ENCODE results near the gene ZNF277.
A peak's percentile ranks its signal among the peaks of the same experiment; 100 is the strongest.
"Not testable (repeated sequence)": the region's sequence is repeated elsewhere in the genome, so short reads cannot be mapped to it uniquely, and the experiment has no call there.

Gene ZNF277

DNA sequence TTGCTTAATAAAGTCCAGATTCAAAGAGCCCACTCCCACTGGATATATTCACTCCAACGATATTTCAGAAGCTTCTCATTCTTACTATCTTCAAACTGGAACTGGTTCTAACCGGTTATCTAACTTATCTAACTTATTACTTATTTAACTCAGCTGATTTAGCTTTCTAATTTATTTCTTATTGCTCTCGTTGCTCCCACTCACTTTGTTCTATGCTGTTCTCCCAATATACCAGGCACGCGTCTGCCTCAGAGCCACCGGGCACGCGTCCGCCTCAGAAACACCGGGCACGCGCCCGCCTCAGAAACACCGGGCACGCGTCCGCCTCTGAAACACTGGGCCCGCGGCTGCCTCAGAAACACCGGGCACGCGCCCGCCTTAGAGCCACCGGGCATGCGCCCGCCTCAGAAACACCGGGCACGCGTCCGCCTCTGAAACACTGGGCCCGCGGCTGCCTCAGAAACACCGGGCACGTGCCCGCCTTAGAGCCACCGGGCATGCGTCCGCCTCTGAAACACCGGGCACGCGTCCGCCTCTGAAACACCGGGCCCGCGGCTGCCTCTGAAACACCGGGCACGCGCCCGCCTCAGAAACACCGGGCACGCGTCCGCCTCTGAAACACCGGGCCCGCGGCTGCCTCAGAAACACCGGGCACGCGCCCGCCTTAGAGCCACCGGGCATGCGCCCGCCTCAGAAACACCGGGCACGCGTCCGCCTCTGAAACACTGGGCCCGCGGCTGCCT, 184.8 kb downstream of the ZNF277 start:
- H3K27ac ChIP-seq (ENCODE audit: extremely low read depth, low read depth, low read length): peak overlapping the region; percentile 61; the same call in 1 of the 2 replicates
- H3K36me3 ChIP-seq (ENCODE audit: control insufficient read depth in 2 of 2, insufficient read depth in 1 of 2, low read length in 2 of 2); H3K9me3 ChIP-seq (ENCODE audit: control insufficient read depth, insufficient read depth, low read depth, low read length); H3K4me1 ChIP-seq (ENCODE audit: control insufficient read depth, insufficient read depth, low read length); POLR2A ChIA-PET: not testable (repeated sequence)
- CTCF ChIA-PET: interaction anchor here (0.6 kb wide), 2 partner anchors 185 to 1083 kb away, joined by 3 to 5 read pairs; partner anchors contain the start of gene DOCK4
- peak overlapping the region; percentile 19 for H3K4me3 ChIP-seq (ENCODE audit: low read depth, low read length)
- TF ChIP-seq ZNF664 (tag by site-specific recombination; IDR thresholded peaks at IDR 0.05): peak; percentile 74

GRCh38 chr7:112391841-112392286, 185.4 kb downstream of the ZNF277 start:
- CTCF ChIA-PET: interaction anchor here (0.6 kb wide), 1 partner anchor 104 kb away, joined by 3 read pairs; no protein-coding TSS in a partner anchor
- not testable (repeated sequence) for H3K4me1 ChIP-seq (ENCODE audit: control insufficient read depth, insufficient read depth, low read length); H3K36me3 ChIP-seq (ENCODE audit: control insufficient read depth in 2 of 2, insufficient read depth in 1 of 2, low read length in 2 of 2); H3K9me3 ChIP-seq (ENCODE audit: control insufficient read depth, insufficient read depth, low read depth, low read length)
- H3K27ac ChIP-seq (ENCODE audit: extremely low read depth, low read depth, low read length): peak overlapping the region; percentile 61
- TF ChIP-seq ZNF623 (tag by site-specific recombination; IDR thresholded peaks at IDR 0.05) (peak; percentile 33; the same call in 1 of the 2 replicates), ZBTB26 (tag by site-specific recombination; optimal IDR thresholded peaks at IDR 0.05) (peak; percentile 94), ZBTB8A (tag by site-specific recombination; IDR thresholded peaks at IDR 0.05) (peak; percentile 64)
- POLR2A ChIA-PET: interaction anchor here (1.8 kb wide), 1 partner anchor 59 kb away, joined by 7 read pairs; no protein-coding TSS in a partner anchor
- peak overlapping the region; percentile 47 for H3K4me3 ChIP-seq (ENCODE audit: low read depth, low read length)
